OCI-LY7 (cell line): ENCODE data around the gene OTOF. TPM values are rescaled to one million over a fixed set of nuclear protein-coding genes. Genes with fewer than 3 reads are reported as not detected.

Source experiments
- BruUV-seq: library from RNA; stranded (reverse); fragments of 400-500 nt; replicated peaks from 2 replicates; lab custom pipeline; 2021; lab: Mats Ljungman, UMichigan
- CTCF ChIA-PET: fragments of 300-600 bp; sonication (Branson Sonifier 250); formaldehyde crosslinking; loops from one replicate; lab custom pipeline; 2022; ENCODE audit warnings: antibody characterized with exemption; ENCODE audit not compliant: unreplicated experiment; lab: Charles Lee
- POLR2A ChIA-PET: fragments of 300-600 bp; sonication (Branson Sonifier 250); formaldehyde crosslinking; loops from one replicate; lab custom pipeline; 2022; ENCODE audit warnings: antibody characterized with exemption; lab: Charles Lee
- DNase-seq: peaks from one replicate; pipeline ENCODE4 v3.0.0-alpha.2; 2015; ENCODE audit warnings: low spot score
- H2AFZ ChIP-seq: fragments of 200-600 bp; sonication (generic), shearing (Covaris generic); 2 replicates; pipeline ENCODE4 v1.6.1; 2014; ENCODE audit warnings: mild to moderate bottlenecking, antibody characterized with exemption, low read length, moderate library complexity
- H3K27ac ChIP-seq: fragments of 200-600 bp; sonication (generic); 2 replicates; pipeline ENCODE4 v1.5.1; 2014; ENCODE audit warnings: mixed run types, low read depth, mild to moderate bottlenecking, moderate library complexity, low read length, inconsistent platforms; ENCODE audit not compliant: poor library complexity, severe bottlenecking
- H3K36me3 ChIP-seq: fragments of 200-600 bp; sonication (generic); 2 replicates; pipeline ENCODE4 v1.6.1; 2014; ENCODE audit warnings: mild to moderate bottlenecking, antibody characterized with exemption, low read length, moderate library complexity, mixed read lengths; ENCODE audit not compliant: insufficient read depth
- H3K4me1 ChIP-seq: fragments of 200-600 bp; sonication (generic); 2 replicates; pipeline ENCODE4 v1.5.1; 2014; ENCODE audit warnings: mild to moderate bottlenecking, low read length; ENCODE audit not compliant: insufficient read depth, poor library complexity, severe bottlenecking
- H3K4me2 ChIP-seq: fragments of 200-600 bp; sonication (generic); 2 replicates; pipeline ENCODE4 v1.6.1; 2014; ENCODE audit warnings: mild to moderate bottlenecking, low read length
- H3K4me3 ChIP-seq: fragments of 200-600 bp; sonication (generic); 2 replicates; pipeline ENCODE4 v1.5.1; 2014; ENCODE audit warnings: mild to moderate bottlenecking, low read depth, low read length; ENCODE audit not compliant: poor library complexity, severe bottlenecking
- H3K79me2 ChIP-seq: fragments of 200-600 bp; sonication (generic); 2 replicates; pipeline ENCODE4 v1.6.1; 2016; ENCODE audit warnings: low read depth, mild to moderate bottlenecking, low read length, moderate library complexity, mixed read lengths; ENCODE audit not compliant: insufficient read depth
- H3K9me2 ChIP-seq: fragments of 200-600 bp; sonication (generic); 2 replicates; pipeline ENCODE4 v1.6.1; 2016; ENCODE audit warnings: mild to moderate bottlenecking, low read length, mixed read lengths; ENCODE audit not compliant: insufficient read depth
- H3K9me3 ChIP-seq: fragments of 200-600 bp; sonication (generic); 2 replicates; pipeline ENCODE4 v1.6.1; 2014; ENCODE audit warnings: mild to moderate bottlenecking, mixed run types, low read length, mixed read lengths
- H4K20me1 ChIP-seq: fragments of 200-600 bp; sonication (generic); 2 replicates; pipeline ENCODE4 v1.6.1; 2014; ENCODE audit warnings: mild to moderate bottlenecking, antibody characterized with exemption, low read length, moderate library complexity, mixed read lengths; ENCODE audit not compliant: insufficient read depth
- EZH2phosphoT487 ChIP-seq: fragments of 200-600 bp; sonication (generic); IDR thresholded peaks from 2 replicates; pipeline ENCODE4 v1.6.1; 2018; ENCODE audit warnings: low read depth, borderline replicate concordance, mild to moderate bottlenecking, mixed run types, antibody characterized with exemption, low read length, moderate library complexity, mixed read lengths
- intact Hi-C: fragments of 100-400 bp; cut with micrococcal nuclease; formaldehyde crosslinking; loops from one replicate; pipeline ENCODE4 v1.10.0; 2022; ENCODE audit not compliant: unreplicated experiment
- total RNA-seq, 2 experiments: library from RNA; depleted of rRNA in 1 of 2; stranded (reverse); fragments of >200 nt in 1 of 2; shearing (Covaris generic) in 1 of 2; gene quantifications; 2 replicates each; pipeline ENCODE4 v1.2.3, GENCODE V29; 2014 to 2022
- TF ChIP-seq, protein P1 (sequence below): fragments of 200-600 bp; sonication (generic); conservative IDR thresholded peaks from 2 replicates; pipeline ENCODE4 v1.5.1; 2014; ENCODE audit warnings: mild to moderate bottlenecking, antibody characterized with exemption, low read length, moderate library complexity, mixed read lengths

Gene OTOF
- total RNA-seq, 2 experiments from 2014 or later = not detected

DNA sequence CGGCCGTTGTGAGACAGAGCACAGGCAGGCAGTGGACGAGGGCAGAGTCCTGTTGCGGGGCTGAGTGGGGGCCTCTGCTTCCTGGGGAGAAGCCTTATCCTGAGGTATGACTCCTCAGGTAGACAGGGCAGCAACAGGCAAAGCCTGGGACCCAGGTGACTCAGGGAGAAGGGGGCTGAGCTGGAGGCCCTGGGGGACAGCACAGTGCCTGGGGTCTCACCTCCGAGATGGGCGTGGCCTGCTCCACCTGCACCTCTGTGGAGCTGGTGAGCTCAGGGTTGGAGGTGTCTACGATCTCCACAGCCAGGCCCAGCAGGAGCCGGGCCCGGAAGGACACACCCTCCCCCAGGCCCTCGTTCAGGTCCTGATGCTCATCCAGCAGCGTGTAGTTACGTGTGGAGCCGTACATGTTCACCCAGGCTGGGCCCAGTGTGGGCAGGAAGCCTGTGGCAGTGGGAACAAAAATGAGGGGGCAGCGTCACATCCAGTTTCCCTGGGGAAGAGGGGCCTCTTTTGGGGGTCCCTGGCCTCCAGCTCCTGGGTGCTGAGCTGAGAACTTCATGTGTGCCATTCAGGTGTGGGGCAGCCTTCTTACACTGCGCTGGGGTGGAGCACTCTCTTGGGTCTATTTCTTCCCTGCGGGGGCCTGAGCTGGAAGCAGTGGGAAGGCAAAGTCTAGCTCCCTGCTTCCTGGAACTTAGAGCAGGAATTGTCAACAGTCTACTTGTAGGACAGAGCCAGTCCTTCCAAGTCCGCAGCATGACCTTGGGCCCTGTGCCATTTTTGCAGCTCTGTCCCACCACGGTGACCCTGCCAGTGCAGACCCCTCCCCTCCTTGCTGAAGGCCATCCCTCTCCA, 2.9 kb upstream of the OTOF start:
- Histone ChIP-seq H3K27ac (no peak overlapping the region), H3K9me2 (no peaks in the 10 kb centered on the region), H3K4me1 (no peaks in the 10 kb centered on the region), H4K20me1 (no peaks in the 10 kb centered on the region), H3K36me3 (no peaks in the 10 kb centered on the region), H3K79me2 (no peaks in the 10 kb centered on the region), H3K4me3 (no peak overlapping the region), H3K9me3 (no peaks in the 10 kb centered on the region), H3K4me2 (no peak overlapping the region), H2AFZ (no peak overlapping the region)
- intact Hi-C loops = no loop called here
- POLR2A ChIA-PET = no interaction called here
- TF ChIP-seq, protein P1, sequence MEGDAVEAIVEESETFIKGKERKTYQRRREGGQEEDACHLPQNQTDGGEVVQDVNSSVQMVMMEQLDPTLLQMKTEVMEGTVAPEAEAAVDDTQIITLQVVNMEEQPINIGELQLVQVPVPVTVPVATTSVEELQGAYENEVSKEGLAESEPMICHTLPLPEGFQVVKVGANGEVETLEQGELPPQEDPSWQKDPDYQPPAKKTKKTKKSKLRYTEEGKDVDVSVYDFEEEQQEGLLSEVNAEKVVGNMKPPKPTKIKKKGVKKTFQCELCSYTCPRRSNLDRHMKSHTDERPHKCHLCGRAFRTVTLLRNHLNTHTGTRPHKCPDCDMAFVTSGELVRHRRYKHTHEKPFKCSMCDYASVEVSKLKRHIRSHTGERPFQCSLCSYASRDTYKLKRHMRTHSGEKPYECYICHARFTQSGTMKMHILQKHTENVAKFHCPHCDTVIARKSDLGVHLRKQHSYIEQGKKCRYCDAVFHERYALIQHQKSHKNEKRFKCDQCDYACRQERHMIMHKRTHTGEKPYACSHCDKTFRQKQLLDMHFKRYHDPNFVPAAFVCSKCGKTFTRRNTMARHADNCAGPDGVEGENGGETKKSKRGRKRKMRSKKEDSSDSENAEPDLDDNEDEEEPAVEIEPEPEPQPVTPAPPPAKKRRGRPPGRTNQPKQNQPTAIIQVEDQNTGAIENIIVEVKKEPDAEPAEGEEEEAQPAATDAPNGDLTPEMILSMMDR = no peak
- no peak for TF ChIP-seq EZH2phosphoT487
- no TSS peak for BruUV-seq
- CTCF ChIA-PET = no interaction called here
- DNase-seq = no peak

DNA sequence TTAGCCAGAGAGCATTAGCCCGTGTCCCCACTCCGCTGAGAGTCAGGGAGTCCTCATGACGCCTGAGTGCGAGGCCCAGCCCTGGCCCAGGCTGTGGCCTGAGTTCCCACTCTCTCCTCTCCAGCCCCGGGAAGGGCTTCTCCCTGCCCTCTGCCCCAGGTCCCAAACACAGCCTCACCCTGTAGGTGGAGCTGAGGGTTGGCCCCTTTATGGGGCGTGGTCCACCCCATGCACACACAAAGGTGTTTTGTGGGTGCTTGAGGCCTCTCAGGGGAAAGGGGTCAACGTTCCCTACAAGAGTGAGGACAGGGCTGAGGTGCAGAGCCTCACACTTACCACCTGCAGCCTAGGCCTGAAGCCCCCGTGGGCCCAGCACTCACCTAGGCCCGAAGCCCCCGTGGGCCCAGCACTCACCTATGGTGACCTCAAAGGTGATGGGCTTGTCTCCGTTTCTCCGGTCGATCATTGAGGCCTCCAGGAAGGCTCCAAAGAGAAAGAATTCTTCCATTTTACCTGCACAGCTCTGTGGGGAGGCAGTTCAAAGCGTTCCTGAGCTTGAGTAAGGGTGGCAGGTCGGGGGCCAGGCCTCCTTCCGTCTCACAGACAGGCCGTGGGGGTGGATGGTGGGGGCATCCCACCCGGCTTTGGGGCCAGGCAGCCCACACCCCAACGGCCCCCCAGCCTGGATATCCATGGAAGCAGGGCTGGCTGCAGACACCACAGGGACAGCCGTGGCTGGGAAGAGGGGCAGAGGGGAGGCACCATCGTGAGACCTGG, 2.1 kb upstream of the OTOF start:
- Histone ChIP-seq H3K4me1 (no peaks in the 10 kb centered on the region), H3K79me2 (no peaks in the 10 kb centered on the region), H3K9me3 (no peaks in the 10 kb centered on the region), H3K4me3 (no peak overlapping the region), H3K9me2 (no peaks in the 10 kb centered on the region), H2AFZ (no peak overlapping the region), H3K4me2 (no peak overlapping the region), H3K36me3 (no peaks in the 10 kb centered on the region), H4K20me1 (no peaks in the 10 kb centered on the region), H3K27ac (no peak overlapping the region)
- intact Hi-C loops = no loop called here
- BruUV-seq = no TSS peak
- DNase-seq = no peak
- TF ChIP-seq EZH2phosphoT487 = no peak
- TF ChIP-seq, protein P1 = no peak
- ChIA-PET POLR2A (no interaction called here), CTCF (no interaction called here)
